HL-60/S4 treated with retinoic acid at 250 ng/mL for 4 days and 3 days (cell line): ENCODE results near the gene TADA3.

ENCODE experiments used
- in situ Hi-C: fragments of 300-500 bp; cut with MboI; formaldehyde crosslinking; loops from 2 replicates; pipeline ENCODE4 v1.7.0; 2022; ENCODE audit warnings: low sequenced_read_pairs

The TADA3 gene, protein sequence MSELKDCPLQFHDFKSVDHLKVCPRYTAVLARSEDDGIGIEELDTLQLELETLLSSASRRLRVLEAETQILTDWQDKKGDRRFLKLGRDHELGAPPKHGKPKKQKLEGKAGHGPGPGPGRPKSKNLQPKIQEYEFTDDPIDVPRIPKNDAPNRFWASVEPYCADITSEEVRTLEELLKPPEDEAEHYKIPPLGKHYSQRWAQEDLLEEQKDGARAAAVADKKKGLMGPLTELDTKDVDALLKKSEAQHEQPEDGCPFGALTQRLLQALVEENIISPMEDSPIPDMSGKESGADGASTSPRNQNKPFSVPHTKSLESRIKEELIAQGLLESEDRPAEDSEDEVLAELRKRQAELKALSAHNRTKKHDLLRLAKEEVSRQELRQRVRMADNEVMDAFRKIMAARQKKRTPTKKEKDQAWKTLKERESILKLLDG

DNA sequence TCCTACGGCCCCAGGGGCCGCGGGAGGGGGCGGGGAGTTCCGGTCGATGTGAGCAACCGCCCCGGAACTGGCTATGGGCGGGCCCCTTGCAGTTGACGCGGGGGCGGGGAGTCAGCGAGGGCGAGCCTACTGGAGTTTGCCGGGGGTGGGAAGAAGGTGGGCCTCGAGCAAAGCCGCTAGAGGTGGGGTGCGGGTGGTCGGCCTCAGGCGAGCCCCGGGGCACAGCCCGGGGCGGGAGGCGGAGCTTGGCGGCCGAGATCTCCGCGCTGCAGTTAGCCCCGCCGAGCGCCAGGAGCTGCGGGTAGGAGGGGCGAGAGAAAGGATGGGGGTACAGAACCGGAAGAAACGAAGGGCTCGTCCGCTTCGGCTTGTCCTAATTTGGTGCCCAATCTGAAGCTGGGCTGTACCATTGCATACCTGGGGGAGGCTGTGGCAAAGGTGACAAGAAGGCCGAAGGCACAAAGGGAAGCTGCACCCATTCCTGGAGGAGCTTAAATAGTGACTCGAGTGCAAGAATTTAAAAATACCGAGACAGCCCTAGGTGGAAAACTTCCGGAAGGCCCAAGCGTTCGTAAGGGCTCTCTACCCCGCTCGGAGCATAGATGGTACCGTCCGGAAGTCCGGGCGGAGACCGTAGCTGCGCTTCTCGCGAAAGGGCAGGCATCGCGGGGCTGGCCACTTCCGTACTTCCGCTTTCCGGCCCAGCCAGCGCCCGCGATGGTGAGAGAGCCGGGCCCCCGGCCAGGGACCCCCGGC is at the start of gene TADA3, which contains the start of gene ARPC4:
TSS of gene TADA3 (minus strand) at position 69 of the 756 bp plus-strand sequence. CDS start 1,007 bp downstream, outside the sequence.
TSS of gene ARPC4 (plus strand) at position 678 of the 756 bp plus-strand sequence. CDS start at position 718, 40 bp downstream.
- in situ Hi-C loops = no loop called here

DNA sequence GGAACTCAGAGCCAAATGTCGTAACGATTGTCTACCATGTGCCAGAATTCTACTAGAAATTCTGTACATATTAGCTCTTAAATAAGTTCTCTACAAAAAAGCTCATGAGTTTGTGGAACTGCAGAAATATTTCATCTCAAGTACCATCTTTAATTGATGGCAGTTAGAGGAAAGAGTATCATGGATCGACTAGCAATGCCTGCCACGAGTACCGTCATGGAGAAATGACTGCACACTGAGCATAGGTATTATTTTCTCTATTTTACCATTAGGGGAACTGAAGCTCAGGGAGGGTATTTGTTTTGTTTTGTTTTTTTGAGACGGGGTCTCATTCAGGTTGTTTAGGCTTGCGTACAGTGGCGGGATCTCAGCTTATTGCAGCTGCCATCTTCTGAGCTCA is 48.7 kb upstream of the TADA3 start:
- in situ Hi-C loops = no loop called here

DNA sequence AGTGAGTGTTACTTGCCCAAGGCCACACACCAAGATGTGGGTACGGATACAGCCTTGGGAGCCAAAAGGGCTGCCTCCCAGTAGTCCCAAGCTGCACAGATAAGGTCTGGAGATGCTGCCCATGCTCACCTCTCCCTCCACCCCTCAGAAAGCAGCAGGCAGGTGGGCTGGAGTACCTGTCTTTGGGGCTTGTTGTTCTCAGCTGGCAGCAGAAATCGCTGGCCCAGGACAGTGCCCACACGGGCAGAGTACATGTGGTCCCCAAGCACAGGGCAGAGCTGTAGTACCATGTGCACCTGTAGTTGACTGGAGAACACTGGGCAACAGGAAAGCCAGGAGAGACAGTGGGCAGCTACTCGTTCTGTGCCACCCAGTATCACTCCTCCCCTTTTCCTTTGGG is 46.6 kb upstream of the TADA3 start:
- in situ Hi-C loops = no loop called here

DNA sequence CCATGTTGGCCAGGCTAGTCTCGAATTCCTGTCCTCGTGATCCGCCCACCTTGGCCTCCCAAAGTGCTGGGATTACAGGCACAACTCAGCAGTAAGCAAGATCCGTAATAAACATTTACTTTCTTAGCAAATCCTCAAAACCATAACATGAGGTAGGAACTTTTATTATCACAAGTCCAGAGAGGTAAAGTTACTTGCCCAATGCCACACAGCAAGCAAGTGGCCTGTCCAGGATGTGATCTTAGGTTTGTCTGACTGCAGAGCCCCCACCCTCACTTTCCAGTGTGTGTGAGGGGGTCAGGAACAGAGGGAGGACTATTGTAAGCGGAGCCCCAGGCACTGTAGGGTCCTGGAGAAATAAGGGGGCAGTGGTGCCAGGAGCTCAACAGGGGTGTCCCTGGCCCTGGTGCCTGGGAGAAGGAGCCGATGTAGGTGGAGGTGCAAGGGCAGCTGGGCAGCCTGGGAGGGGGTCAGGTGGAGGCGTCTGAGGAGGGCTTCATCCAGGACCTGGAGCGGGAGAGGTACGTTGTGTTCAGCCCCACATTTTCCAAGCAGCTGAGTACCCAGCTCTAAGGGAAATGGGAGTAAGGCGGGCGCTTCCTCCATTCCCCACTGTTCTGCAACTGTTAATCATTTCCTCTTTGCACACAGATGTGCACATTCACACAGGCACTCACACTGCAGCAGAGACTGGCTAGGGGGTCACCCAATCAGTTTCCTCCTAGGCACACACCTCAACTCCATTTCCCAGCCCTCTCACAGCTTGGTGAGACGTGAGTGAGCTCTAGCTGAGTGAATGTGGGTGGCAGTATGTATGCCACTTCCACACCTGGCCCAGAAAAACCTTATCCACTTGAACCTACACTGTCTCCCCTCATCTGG is 45.7 kb upstream of the TADA3 start:
- in situ Hi-C loops = no loop called here

DNA sequence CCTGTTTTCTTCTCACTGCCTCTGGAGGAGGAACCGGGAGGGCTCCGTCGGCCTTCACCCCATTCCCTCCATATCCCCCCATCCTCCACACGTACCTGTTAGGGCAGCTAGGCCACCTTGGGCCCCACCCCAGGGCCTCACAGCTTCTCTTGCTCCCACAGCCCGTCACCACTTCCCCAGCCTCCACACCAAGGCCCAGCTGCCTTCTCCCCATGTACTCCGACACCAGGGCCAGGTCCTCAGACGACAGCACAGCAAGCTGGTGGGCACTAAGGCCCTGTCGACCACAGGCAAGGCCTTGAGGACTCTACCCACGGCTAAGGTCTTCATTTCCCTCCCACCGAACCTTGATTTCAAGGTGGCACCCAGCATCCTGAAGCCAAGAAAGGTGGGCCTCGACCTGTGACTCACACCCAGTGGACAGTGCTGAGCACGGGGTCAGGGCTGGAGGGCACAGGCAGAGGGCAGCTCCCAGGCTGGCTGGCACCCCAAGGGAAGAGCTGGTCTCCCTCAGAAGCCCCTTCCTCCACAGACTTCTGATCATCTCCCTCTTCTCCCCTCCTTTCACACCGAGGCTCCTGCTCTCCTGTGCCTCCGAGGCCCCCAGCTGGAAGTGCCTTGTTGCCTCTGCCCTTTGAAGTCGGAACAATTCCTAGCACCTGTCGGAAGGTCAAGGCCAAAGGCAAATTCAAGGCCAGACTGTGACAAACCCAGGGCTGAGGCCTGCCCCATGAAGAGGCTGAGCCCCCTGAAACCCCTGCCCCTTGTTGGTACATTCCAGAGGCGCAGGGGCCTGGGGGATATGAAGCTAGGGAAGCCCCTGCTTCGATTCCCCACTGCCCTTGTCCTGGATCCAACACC is 42.5 kb upstream of the TADA3 start:
- in situ Hi-C loops = no loop called here

DNA sequence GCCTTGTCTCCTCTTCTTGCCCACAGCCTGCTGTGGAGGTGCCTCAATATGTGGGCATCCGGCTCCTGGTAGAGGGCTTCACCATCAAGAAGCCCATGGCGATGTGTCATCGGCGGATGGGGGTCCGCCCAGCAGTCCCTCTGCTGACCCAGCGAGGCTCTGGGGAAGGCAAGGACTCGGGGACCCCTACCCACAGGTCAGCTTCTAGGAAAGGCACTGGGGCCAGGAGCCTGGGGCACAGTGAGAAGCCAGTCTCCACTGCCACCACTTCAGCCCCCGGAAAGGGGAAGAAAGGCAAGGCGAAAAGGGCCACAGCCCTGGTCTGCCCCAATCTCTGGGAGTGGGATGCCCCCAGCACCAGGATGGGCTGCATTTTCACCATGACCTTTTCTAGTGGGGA is 40.8 kb upstream of the TADA3 start:
- in situ Hi-C loops = no loop called here

DNA sequence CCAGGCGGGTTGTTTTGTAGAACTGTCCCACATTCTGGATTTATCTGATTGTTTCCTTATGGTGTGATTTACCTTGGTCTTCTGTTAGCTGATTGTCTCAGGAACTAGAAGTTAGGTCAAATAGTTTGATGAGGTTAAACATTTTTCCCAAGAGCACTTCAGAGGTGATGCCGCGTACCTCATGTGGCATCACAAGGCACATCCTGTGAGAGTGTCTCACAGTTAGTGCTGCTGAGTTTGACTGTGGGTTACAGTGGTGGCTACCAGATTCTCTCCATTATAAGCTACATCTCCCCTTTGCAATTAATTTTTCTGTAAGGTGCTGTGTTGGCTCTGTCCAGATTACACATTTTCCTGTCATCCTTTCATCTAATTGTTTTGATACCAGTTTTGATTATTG is 39.0 kb upstream of the TADA3 start:
- in situ Hi-C loops = no loop called here

DNA sequence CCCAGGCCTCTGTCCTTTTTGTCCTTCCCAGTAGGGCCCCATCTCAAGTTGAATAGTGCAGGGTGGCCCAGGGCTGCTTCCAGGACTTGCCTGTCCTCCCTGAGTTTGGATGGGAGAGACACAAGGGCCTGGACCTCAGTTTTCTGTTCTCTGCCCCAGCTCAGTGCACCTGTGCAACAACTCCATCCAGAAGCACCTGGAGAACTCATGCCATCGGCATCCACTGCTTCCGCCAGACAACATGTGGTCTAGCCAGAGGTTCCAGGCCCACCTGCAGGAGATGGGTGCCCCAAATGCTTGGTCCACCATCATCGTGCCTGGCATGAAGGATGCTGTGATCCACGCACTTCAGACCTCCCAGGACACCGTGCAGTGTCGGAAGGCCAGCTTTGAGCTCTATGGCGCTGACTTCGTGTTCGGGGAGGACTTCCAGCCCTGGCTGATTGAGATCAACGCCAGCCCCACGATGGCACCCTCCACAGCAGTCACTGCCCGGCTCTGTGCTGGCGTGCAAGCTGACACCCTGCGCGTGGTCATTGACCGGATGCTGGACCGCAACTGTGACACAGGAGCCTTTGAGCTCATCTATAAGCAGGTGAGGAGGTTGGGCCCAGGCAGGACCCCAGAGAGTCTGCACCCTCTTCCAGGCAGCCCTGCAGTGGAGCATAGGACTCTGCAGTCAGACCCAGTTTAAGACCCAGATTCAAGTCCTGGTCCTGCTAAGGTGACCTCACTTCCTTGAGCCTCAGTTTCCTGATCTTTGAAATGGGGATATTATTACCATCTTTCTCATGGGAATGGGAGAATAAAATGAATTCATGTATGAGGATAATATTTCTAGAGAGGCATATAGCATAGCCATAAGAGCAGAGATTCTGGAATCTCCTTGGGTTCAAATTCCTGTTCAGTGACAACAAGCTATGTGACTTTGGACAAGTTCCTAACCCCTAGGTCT is 36.8 kb upstream of the TADA3 start:
- in situ Hi-C loops = no loop called here

DNA sequence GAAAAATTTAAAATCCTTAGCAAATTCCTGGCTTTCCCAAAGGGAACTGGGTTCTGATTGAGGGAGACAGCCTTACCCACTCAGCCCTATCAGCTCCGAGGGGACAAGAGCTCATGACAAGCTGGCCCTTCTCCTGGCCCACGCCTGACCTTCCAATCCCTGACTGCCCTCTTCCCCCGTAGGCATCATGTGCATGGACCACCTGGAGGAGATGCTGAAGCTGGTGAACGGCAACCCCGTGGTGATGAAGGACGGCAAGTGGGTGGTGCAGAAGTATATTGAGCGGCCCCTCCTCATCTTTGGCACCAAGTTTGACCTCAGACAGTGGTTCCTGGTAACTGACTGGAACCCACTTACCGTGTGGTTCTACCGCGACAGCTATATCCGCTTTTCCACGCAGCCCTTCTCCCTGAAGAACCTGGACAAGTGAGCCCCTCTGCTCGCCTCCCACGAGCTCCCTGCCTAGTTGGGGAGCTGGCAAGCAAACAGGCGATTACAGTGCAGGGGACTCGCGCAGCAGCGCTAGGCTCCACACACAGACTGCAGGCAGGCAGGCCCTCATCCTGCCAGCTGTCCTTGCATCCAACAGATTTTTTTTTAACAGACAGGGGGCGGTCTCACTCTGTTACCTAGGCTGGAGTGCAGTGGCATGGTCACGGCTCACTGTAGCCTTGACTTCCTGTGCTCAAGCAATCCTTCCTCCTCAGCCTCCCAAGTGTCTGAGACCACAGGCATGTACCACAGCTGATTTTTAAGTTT is 34.7 kb upstream of the TADA3 start:
- in situ Hi-C loops = no loop called here

DNA sequence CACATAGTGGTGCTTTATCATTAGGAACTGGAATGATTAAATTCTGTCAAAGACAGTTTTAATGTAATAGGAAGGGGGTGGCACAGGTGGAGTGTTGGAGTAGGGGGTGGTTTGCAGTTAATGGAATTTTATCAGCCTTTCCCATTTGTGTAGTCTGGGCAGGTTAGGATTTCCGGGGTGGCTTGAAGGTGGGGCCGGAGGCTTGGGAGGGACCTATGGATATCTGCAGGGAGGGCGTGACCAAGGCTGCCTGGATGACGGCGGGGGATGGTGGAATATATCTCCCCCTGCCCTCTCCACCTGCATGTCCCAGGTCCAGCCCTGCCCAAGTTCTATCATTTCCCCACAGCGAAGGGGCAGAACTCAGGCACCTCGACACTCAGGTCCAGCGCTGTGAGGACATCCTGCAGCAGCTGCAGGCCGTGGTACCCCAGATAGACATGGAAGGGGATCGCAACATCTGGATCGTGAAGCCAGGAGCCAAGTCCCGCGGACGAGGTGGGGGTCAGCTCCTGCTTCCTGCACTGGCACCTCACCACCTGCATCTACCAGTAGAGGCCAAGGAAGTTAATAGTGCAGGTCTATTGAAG is 33.3 kb upstream of the TADA3 start:
- in situ Hi-C loops = no loop called here

DNA sequence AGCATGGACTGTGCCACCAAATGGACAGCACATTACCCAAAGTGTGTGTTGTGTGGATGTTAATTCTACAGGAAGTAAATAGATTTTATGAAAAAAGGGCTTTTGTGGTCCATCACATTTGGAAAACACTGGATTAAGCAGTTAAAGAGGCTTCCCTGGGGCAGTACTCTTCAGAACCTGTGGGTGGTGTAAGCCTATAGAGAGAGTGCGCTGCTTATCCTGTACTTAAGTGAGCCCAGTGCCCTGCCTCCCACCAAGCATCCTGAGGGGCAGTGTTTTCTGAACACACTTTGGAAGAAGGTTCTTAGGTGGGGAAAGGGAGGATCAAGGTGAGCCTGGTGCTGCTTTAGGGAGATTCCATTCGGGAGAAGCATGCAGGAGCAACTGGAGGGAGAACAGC is 28.7 kb upstream of the TADA3 start:
- in situ Hi-C loops = no loop called here

DNA sequence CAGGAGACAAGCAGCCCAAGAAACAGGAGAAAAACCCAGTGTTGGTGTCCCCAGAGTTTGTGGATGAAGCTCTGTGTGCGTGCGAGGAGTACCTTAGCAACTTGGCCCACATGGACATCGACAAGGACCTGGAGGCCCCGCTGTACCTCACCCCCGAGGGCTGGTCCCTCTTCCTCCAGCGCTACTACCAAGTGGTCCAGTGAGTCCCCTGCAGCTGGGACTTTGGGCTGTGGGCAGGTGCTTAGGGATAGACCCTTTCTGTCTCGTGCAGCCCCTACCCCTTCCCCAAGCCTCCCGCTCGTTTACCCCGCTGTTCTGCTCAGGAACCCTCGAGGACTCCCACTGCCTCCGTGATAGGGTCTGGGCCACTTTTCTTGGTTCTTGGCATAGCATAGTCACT is 28.3 kb upstream of the TADA3 start:
- in situ Hi-C loops = no loop called here

DNA sequence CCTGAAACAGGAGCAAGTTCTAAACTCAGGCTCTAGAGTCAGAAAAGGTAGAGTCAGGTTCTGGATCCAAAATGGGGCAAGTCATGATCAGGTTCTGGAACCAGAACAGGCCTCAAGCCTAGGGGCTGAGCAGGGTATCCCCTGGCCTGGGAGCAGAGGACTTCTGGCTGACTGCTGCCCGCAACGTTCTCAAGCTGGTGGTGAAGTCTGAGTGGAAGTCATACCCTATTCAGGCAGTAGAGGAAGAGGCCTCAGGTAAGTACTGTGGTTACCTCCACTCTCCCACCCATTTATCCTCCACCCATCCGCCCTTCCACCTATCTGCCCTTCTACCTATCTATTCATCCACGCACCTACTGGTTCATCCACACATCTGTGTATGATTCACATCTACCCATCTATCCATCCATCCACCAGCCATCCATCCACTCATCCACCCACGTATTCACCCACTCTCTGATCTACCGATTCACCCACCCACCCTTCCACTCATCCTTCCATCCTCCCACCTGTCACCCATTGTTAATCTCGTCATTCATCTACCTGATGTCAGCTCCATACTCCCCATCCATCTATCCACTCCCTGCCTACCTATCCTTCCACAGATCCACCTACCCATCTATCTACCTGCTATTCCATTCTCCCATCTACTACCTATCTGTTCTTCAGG is 26.5 kb upstream of the TADA3 start:
- in situ Hi-C loops = no loop called here

DNA sequence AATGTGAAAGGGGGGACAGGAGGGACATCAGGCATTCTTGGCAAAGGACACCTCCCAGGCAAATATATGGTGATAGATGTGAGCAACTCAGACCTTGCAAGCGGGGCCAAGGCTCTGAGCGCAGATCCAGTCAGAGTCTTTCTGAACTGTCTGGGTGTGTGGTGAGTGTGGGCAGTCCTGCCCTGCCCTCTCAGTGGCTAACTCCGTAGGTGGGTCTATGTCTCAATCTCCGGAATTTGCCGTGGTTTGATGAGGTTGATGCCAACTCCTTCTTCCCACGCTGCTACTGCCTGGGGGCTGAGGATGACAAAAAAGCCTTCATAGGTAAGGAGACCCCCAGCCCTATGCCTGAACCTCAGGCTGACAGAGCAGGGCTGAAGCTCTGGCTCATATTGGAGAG is 25.2 kb upstream of the TADA3 start:
- in situ Hi-C loops = no loop called here

DNA sequence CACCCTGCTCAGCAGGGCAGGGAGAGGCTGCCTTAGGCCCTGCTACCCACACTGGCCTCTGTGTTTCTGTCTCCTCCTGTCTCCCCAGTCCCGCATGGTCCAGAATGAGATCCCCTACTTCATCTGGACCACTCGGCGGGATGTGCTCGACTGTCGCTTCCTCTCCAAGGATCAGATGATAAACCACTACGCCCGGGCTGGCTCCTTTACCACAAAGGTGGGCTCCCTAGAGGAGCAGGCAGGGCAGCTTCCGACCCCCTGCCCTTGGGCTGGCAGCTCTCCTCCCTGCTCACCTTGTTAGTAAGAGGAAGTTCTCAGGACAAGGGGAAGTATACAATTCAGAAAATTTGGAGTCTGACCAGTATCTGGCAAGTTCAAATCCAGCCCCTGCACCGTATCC is 23.7 kb upstream of the TADA3 start:
- in situ Hi-C loops = no loop called here

DNA sequence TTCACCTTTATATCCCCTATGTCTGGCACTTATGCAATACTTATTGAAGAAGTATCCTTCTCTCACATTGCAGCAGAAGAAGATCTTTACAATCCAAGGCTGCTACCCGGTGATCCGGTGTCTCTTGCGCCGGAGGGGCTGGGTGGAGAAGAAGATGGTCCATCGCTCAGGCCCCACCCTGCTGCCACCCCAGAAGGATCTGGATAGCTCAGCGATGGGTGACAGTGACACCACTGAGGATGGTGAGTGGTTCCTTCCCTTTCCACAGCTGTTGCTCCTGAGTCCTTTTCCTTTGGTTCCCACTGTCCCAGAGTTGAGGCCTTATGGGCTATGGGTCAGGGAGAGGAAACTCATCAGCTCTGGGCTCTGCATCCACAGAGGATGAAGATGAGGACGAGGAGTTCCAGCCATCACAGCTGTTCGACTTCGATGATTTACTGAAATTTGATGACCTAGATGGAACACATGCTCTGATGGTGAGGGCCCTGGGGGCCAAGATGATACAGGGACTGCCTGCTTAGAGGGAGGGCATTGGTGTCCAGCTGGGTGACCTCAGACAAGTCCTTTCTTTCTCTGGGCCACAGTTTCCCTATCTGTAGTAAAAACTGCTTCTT is 20.7 kb upstream of the TADA3 start:
- in situ Hi-C loops = no loop called here

DNA sequence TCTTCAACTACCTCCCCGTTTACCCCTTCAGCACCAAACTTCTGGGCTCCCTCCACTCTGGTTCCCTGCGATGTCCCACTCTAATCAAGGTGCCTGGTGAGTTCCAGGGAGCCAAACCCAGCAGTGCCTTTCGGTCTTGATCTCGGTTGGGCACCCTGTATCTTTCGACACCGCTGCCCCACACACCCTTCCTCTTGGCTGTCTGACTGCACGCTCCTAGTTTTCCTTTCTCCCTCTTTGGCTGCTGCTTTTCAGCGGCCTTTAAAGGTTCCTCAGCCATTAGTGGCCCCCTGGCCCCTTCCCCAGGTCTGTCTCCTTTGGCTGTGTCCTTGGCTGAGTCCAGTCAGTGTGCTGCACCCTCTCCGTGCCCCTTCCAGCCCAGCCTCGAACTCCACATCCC is 18.6 kb upstream of the TADA3 start:
- in situ Hi-C loops = no loop called here
